HG03565 (cell line): ENCODE measurements around the gene EXD3.
"Not testable (repeated sequence)": the region's sequence is repeated elsewhere in the genome, so short reads cannot be mapped to it uniquely, and the experiment has no call there.

Experiments
- ATAC-seq: cut with Tn5 transposase; IDR thresholded peaks from one replicate; pipeline ENCODE4 v1.9.1; 2021; ENCODE audit warnings: mild to moderate bottlenecking, moderate library complexity; ENCODE audit not compliant: unreplicated experiment

The EXD3 gene

GRCh38 chr9:137350696-137351584, 72.0 kb downstream of the EXD3 start:
- ATAC-seq = no peak

GRCh38 chr9:137349471-137350033, 73.4 kb downstream of the EXD3 start:
- no peak for ATAC-seq

- ATAC-seq = no peak
Measured at GRCh38 chr9:137348769-137349470, 74.0 kb downstream of the EXD3 start.

GRCh38 chr9:137347928-137348327, 75.0 kb downstream of the EXD3 start:
- ATAC-seq = no peak

GRCh38 chr9:137342482-137342881, 80.5 kb downstream of the EXD3 start:
- ATAC-seq = no peak

- no peak for ATAC-seq
Measured at GRCh38 chr9:137341227-137341626, 81.7 kb downstream of the EXD3 start.

GRCh38 chr9:137339908-137340462, 83.0 kb downstream of the EXD3 start:
- not testable (repeated sequence) for ATAC-seq

GRCh38 chr9:137339045-137339907, 83.7 kb downstream of the EXD3 start:
- no peak for ATAC-seq

- ATAC-seq = no peak
Measured at GRCh38 chr9:137336735-137337134, 86.2 kb downstream of the EXD3 start.

GRCh38 chr9:137333016-137333671, 89.8 kb downstream of the EXD3 start:
- no peak for ATAC-seq

GRCh38 chr9:137331929-137332328, 91.0 kb downstream of the EXD3 start:
- no peak for ATAC-seq

- no peak for ATAC-seq
Measured at GRCh38 chr9:137330689-137331088, 92.3 kb downstream of the EXD3 start.

GRCh38 chr9:137329590-137329989, 93.4 kb downstream of the EXD3 start:
- ATAC-seq = not testable (repeated sequence)

GRCh38 chr9:137327641-137328550, 95.1 kb downstream of the EXD3 start:
- ATAC-seq = not testable (repeated sequence)

GRCh38 chr9:137326445-137327065, 96.4 kb downstream of the EXD3 start:
- ATAC-seq = peak; percentile 38

- ATAC-seq = no peak
Measured at GRCh38 chr9:137325799-137326198, 97.2 kb downstream of the EXD3 start.

- ATAC-seq = no peak
Measured at GRCh38 chr9:137325124-137325523, 97.8 kb downstream of the EXD3 start.

GRCh38 chr9:137323531-137324331, 99.2 kb downstream of the EXD3 start:
- no peak for ATAC-seq
